Right renal pelvis (tissue), 4 donors: ENCODE measurements around the gene CALCR. TPM values are rescaled to one million over a fixed set of nuclear protein-coding genes. Genes with fewer than 3 reads are reported as not detected.

Experiments
- DNase-seq, 4 donors: peaks; one replicate each; pipeline ENCODE4 v3.0.0-alpha.2; 2013; ENCODE audit warnings: low read depth in 4 of 4, low spot score in 3 of 4, missing footprints in 1 of 4
- polyA plus RNA-seq, 4 donors: library from polyadenylated mRNA; unstranded; fragments of 120-200 nt; gene quantifications; one replicate each; pipeline ENCODE4 v1.2.1, GENCODE V29; 2013; ENCODE audit not compliant: insufficient read length in 4 of 4

CALCR gene
- polyA plus RNA-seq, 4 donors, result 0.51 to 1.5 (median 1.1) TPM

- DNase-seq, result no peak
These were observed 113.2 kb downstream of the CALCR start for GRCh38 chr7:93461350-93461749.

GRCh38 chr7:93453262-93453661, 121.3 kb downstream of the CALCR start:
- DNase-seq, result no peak

GRCh38 chr7:93448176-93448575, 126.3 kb downstream of the CALCR start:
- DNase-seq, result no peak

GRCh38 chr7:93447509-93447908, 127.0 kb downstream of the CALCR start:
- DNase-seq, result no peak

GRCh38 chr7:93442478-93443224, 131.9 kb downstream of the CALCR start:
- no peak for DNase-seq

GRCh38 chr7:93435791-93436190, 138.7 kb downstream of the CALCR start:
- DNase-seq, result no peak

- DNase-seq, result no peak
These were observed 142.4 kb downstream of the CALCR start for GRCh38 chr7:93432130-93432529.

GRCh38 chr7:93430917-93431588, 143.5 kb downstream of the CALCR start:
- no peak for DNase-seq

GRCh38 chr7:93429563-93429962, 145.0 kb downstream of the CALCR start:
- no peak for DNase-seq

- DNase-seq, result no peak
These were observed 147.4 kb downstream of the CALCR start for GRCh38 chr7:93427107-93427506.

GRCh38 chr7:93426155-93426696, 148.3 kb downstream of the CALCR start:
- DNase-seq, result no peak

GRCh38 chr7:93414574-93414973, 159.9 kb downstream of the CALCR start:
- DNase-seq, result no peak

- DNase-seq, result no peak
These were observed 165.2 kb downstream of the CALCR start for GRCh38 chr7:93409324-93409723.

- no peak for DNase-seq
These were observed 167.3 kb downstream of the CALCR start for GRCh38 chr7:93407239-93407638.

GRCh38 chr7:93402944-93403343, 171.6 kb downstream of the CALCR start:
- no peak for DNase-seq

- no peak for DNase-seq
These were observed 174.9 kb downstream of the CALCR start for GRCh38 chr7:93399642-93400041.

- DNase-seq, result no peak
These were observed 181.5 kb downstream of the CALCR start for GRCh38 chr7:93392984-93393383.

GRCh38 chr7:93390660-93391059, 183.9 kb downstream of the CALCR start:
- DNase-seq, result no peak

- DNase-seq, result no peak
These were observed 192.2 kb downstream of the CALCR start for GRCh38 chr7:93382362-93382761.

- no peak for DNase-seq
These were observed 196.3 kb downstream of the CALCR start for GRCh38 chr7:93378131-93378760.

GRCh38 chr7:93375603-93376002, 198.9 kb downstream of the CALCR start:
- DNase-seq, result no peak
